Measurements from ENCODE around the gene HTRA3. TPM values are rescaled to one million over a fixed set of nuclear protein-coding genes. Genes with fewer than 3 reads are reported as not detected.

Gene HTRA3
- total RNA-seq, 1 donor from 2014 or later, result 0.05 TPM

DNA sequence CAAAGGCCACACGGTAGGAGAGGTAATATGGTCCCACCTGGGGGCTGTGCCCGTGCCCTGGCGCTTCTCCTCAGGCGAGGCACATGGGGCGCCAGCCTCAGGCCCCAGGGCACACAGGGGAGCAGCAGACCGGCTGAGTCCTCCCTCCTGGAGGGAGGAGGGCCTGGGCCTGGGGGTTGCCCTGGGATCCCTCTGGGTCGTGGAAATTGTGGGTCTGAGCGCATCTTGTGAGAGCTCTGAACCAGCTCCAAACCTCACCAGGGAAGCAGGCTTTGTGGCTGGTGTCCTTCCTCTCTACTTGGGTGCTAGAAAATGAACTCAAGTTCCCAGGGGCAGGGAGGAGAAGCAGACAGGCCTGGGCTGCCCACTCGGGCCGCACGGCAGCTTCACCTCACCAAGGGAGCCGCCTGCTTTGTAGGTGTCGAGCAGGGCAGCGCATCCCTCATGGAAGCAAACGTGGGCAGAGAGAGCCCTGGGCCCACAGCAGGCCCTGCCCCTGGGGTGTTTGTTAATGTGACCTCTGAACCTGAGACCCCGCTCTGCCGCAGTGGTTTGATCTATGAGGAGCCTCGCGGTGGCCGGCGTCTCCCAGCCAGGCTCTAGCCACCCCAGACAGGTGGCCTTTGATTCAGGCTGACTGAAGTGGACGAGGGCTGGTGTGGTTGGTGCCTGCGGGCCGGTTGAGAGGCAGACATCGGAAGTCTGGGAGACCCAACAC is 10.8 kb downstream of the HTRA3 start:
- DNase-seq (ENCODE audit: low read depth), result no peak

DNA sequence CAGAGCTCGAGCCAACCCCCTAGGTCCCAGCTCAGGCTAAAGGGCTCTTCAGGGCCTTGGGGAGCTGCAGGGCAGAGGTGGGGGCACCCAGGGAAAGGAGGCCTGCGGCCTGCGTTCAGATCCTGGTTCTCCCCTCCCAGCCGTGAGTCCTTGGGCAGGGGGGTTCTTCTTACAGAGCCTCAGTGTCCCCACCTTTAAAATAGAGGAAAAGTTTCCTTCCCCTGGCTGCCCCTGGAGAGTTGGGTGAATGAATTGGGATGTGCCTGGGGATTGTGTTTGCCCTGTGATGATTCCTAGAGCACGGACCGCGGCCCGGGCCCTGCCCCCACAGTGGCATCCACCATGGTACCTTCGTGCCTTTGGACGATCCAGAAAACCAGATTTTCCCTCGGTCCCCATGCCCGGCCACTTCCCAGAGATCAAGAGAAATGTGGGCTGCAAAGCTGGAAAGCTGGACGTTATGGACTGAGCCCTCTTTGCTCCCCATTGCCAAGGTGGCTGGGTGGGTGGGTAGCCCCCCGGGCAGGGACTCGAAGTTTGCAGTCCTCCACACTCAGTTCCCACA is 11.4 kb downstream of the HTRA3 start:
- no peak for DNase-seq (ENCODE audit: low read depth)

DNA sequence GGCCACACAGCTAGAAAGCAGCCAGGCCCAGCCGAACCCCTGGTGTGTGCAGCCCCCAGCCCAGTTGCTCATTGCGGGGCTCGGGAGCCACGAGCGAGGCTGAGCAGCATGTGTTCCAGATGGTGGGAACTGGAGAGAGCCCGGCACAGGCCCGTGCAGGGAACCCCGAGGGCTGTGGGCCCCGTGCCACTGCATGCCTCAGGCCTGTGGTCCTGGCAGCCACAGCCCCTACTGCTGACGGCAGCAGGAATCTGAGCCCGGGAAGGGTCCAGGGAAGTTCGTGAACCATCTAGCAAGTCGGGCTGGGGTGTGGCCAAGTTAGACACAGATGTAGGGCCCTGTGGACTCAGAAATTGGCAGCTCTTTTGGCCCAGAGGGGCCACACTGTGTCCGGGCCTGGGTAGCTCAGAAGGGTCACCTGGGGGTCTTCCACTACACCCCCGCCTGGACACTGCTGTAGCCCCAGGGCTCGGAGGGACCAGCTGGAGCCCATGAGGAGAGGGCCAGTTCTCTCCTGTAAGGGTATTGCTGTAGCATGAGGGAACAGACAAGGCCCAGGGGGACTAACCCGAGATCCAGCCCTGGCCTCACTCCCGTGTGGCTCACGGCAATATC is 12.1 kb downstream of the HTRA3 start:
- DNase-seq (ENCODE audit: low read depth), result no peak

DNA sequence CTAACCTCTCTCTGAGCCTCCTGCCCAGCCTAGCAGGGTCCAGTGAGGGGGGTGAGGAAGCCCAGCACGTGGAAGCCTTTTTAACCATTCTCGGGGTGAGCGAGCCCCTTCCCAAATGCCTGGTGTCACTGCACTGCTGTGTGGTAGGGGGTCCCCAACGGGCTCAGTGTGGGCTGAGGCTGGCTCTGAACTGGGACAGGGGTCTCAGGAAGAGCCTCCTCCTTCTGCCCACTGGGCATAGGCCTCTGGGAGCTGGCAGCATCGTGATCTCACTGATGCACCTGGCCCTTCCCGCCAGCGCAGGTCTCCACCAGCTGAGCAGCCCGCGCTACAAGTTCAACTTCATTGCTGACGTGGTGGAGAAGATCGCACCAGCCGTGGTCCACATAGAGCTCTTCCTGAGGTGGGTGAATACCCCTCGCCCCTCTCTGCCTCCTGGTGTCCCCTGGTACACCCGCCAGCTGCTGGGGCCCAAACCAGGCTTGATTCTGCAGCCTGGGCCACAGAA is 12.6 kb downstream of the HTRA3 start:
- DNase-seq (ENCODE audit: low read depth), result no peak

DNA sequence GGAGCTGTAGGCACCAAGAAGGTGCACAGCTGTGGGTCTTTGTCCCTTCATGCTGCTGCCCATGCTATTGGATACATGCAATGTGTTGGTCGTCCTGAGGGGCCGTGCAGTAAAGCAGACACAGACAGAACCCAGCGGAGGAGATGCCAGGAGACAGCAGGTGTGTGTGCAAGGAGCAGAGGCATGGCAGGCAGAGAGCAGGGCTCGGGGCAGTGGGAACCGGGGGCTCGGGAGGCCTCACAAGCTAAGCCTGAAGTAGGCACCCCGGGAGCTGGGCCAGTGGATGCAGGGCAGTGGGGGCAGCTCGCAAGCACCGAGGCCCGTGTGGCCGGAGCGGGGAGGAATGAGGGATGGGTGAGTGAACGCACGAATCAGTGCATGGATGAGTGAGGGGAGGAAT is 13.2 kb downstream of the HTRA3 start:
- no peak for DNase-seq (ENCODE audit: low read depth)

- no peak for DNase-seq (ENCODE audit: low read depth)
Measured at GRCh38 chr4:8283161-8283560, 13.6 kb downstream of the HTRA3 start.

- no peak for DNase-seq (ENCODE audit: low read depth)
Measured at GRCh38 chr4:8283631-8284121, 14.1 kb downstream of the HTRA3 start.

DNA sequence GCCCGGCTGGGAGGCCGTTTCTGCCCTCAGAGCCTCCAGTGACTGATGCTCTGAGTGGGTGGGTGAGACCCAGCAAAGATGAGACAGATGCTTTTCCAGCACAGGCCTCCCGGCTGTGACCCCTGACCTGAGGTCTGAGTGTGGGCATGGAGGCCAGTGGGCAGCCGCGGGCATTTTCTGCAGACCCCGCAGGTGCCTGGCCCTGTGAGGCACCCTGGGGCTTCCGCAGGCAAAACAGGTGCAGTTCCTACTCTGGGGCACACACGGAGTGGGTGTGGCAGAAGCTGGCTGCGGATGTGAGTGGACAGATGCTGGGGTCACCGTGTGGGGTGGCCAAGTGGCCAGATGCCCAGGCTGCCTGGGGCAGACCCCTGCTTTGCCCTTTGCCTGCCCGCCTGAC is 14.8 kb downstream of the HTRA3 start:
- no peak for DNase-seq (ENCODE audit: low read depth)

DNA sequence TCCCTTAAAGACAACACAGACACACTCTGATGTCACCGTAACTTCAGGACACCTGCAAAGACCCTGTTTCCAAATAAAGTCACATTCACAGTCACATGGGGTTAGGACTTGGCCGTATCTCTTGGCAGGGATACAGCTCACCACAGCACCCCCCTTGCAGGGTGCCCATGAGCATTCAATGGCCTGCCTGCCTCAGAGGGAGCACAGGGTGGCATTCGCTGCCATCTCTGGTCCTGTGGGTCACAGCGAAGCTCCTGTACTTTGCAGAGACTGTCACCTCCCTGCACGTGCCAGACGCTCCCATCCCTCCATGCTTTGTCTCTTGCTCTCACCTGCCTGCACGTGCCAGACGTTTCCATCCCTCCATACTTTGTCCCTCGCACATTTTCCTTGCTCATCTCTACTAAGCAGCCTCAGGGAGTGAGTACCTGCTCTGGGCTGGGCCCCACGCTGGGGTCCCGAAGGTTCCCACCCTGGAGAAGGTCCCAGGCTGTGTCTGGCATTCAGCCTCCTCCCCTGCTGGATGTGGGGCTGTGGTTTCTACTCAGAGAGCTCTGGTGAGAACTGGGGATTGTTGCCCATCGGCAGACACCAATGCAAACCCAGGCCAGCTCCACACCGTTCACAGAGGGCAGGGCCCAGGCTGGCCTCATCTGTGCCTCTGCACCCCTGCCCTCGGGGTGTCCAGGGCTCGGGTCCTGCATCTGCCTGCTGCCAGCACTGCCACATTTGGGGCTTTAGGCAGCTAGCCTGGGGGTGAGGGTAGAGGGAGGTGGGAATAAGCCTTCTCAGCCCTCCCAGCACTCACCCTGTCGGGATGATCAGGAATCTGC is 15.8 kb downstream of the HTRA3 start:
- DNase-seq (ENCODE audit: low read depth), result no peak

DNA sequence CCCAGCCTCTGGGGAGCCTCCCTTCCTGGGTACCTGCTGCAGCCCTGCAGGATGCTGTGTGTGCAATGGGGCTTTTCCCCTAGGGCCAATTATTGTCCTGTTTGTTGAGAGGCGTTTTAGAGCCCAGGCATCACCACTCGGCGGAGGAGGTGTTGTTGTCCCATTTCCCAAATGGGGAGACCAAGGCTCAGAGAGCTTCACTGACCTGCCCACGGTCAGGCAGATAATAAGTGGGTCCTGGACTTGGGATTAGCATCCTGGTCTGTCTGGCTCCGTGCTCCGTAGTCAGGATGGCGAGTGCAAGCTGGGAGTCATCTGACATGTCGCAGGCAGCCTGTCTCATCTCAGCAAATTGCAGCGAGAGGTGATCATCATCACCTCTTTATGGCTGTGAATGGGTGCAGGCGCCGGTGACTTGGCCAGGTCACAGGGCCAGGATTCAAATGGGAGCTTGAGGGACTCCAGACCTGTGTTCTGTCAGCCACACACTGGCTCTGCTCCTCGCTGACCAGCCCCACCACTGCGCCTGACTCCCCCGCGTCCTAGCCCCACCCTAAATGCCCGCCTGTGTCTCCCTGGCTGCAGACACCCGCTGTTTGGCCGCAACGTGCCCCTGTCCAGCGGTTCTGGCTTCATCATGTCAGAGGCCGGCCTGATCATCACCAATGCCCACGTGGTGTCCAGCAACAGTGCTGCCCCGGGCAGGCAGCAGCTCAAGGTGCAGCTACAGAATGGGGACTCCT is 16.6 kb downstream of the HTRA3 start:
- DNase-seq (ENCODE audit: low read depth), result no peak

- DNase-seq (ENCODE audit: low read depth), result no peak
Measured at GRCh38 chr4:8286719-8287342, 17.3 kb downstream of the HTRA3 start.

GRCh38 chr4:8287343-8288280 is 18.1 kb downstream of the HTRA3 start:
- no peak for DNase-seq (ENCODE audit: low read depth)

DNA sequence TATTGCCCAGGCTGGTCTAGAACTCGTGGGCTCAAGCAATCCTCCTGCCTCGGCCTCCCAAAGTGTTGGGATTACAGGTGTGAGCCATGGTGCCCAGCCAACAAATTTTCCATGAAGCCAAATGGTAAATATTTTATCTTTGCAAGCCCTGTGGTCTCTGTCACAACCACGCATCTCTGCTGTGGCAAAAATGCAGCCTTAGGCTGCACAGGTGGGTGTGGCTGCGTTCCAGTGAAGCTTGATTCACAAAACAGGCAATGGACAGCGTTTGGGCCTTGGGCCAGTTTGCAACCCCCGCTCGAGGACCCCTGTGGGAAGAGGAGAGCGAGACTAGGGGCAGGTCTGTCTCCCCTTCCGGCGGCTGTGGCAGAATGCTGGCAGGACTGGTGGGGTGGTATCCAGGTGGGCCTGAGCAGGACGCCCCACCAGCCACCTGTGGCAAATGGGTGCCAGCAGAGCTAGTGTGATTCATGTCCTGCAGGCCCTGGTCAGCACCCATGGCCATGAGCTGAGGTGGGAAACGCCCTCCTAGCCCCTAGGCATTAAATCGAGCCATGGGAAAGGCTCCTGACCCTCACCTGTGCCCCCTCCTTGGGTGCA is 19.7 kb downstream of the HTRA3 start:
- DNase-seq (ENCODE audit: low read depth), result no peak

DNA sequence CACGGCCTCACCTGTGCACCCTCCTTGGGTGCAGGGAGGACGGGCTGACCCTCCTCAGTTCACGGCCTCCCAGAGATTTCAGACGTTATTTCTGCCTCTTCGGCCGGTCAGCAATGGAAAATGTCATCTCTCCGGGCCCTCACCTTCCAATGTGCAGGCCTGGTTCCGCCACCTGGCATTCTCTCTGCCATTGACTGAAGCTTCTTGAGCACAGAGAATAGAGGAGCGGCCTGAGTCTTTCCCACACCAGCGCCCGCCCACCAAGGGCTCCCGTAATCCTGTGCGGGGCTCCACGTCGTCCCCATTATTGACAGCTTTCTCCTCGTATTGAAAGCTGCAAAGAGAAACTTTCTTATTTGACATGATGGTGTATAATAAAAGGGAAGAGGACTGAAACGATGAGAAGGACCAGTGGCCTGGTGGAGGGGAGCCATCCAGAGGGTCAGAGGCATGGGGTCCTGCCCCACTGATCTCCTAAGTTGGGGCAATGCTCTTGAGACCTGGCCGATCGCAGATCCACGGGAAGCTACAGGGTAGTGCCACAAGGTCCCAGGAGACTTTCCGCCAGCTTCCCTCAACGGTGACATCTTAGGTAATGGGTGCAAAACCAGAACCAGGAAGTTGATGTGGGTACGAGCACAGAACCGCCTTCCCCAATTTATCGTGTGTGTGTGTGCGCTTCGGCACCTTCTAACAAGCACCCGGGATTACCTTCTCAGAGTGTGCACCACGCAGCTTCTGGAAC is 20.6 kb downstream of the HTRA3 start:
- no peak for DNase-seq (ENCODE audit: low read depth)

- no peak for DNase-seq (ENCODE audit: low read depth)
Measured at GRCh38 chr4:8290701-8290970, 21.1 kb downstream of the HTRA3 start.

- no peak for DNase-seq (ENCODE audit: low read depth)
Measured at GRCh38 chr4:8291036-8291682, 21.6 kb downstream of the HTRA3 start.

DNA sequence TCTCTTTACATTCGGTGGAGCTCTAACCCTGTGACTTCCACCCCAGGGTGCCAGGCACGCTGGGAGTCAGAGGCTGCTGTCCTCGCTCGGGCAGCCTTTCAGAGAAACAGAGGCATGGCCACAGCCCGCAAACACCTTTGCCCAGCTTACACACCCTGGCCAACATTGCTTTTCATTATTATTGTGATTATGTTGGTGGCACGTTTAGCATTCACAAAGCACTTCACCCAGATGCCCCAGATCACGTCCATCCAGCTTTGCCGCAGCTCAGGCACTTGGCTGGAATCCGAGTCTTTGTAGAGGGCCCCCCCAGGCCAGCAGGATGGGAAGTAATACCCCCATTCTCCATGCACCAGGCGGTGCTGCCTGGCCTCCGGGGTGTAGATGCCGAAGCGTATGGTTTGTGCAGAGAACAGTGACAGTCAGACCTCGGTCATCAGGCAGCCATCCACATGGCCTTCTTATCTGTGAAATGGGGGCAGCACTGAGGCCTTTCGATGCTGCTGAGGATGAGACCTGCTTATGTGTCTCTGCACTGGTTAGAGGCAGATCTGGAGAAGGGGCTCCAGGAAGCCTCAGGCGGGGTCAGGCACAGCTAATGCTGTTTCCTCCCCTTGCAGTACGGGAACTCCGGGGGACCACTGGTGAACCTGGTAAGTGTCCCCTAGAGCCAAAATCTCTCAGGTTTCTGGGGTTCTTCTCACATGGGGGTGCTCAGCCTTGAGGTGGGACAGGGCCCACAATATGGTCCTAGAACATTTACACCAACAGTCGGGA is 22.3 kb downstream of the HTRA3 start:
- DNase-seq (ENCODE audit: low read depth), result no peak
